Heart left ventricle (tissue), 16 donors: ENCODE results near the gene SNTB2. TPM values are rescaled to one million over a fixed set of nuclear protein-coding genes. Genes with fewer than 3 reads are reported as not detected.

Experiments used
- ATAC-seq, 4 donors: fragments of 200-7000 bp; cut with Tn5 transposase; one replicate each; pipeline ENCODE4 v1.9.1; 2020 to 2022; ENCODE audit warnings: moderate library complexity in 4 of 4, mild to moderate bottlenecking in 3 of 4, moderate number of reproducible peaks in 1 of 4
- DNase-seq, 5 donors: peaks; one replicate each; pipeline ENCODE4 v3.0.0-alpha.2; 2020
- H3K27ac ChIP-seq, 12 donors: fragments of 200-600 bp; sonication (generic) in 4 of 12; one replicate each; pipeline versions ENCODE4 v1.5.0 to v1.8.0; 2016 to 2022; ENCODE audit warnings: mild to moderate bottlenecking in 2 of 12
- H3K27me3 ChIP-seq, 9 donors: fragments of 200-600 bp; sonication (generic) in 2 of 9; one replicate each; pipeline versions ENCODE4 v1.5.1 to v1.8.0; 2016 to 2022; ENCODE audit warnings: mild to moderate bottlenecking in 3 of 9
- H3K36me3 ChIP-seq, 9 donors: fragments of 200-600 bp; sonication (generic) in 2 of 9; one replicate each; pipeline versions ENCODE4 v1.5.0 to v1.8.0; 2018 to 2022; ENCODE audit warnings: mild to moderate bottlenecking in 2 of 9
- H3K4me1 ChIP-seq, 12 donors: fragments of 200-600 bp; sonication (generic) in 4 of 12; one replicate each; pipeline versions ENCODE4 v1.5.0 to v1.8.0; 2016 to 2022; ENCODE audit warnings: mild to moderate bottlenecking in 3 of 12
- H3K4me3 ChIP-seq, 12 donors: fragments of 200-600 bp; sonication (generic) in 4 of 12; one replicate each; pipeline versions ENCODE4 v1.5.0 to v1.8.0; 2017 to 2022; ENCODE audit warnings: mild to moderate bottlenecking in 9 of 12, moderate library complexity in 4 of 12
- H3K9me3 ChIP-seq, 12 donors: fragments of 200-600 bp; sonication (generic) in 4 of 12; one replicate each; pipeline versions ENCODE4 v1.5.0 to v1.8.0; 2016 to 2022; ENCODE audit warnings: mild to moderate bottlenecking in 1 of 12
- POLR2A ChIP-seq, 2 donors: fragments of 450-650 bp; IDR thresholded peaks; one replicate each; pipeline ENCODE4 v1.6.1; 2017; ENCODE audit warnings: antibody characterized with exemption in 2 of 2, mild to moderate bottlenecking in 2 of 2, moderate library complexity in 2 of 2
- WGBS, 4 donors: extraction: QIAGEN DNeasy Blood & Tissue Kit in 2 of 4; methylation state at CpG; one replicate each; pipeline versions ENCODE4 v1.1.5 to v1.1.7; 2013 to 2018; 5-methylcytosine and 5-hydroxymethylcytosine counted together
- intact Hi-C, 10 donors: fragments of 100-400 bp; cut with DNase I; formaldehyde crosslinking; loops; one replicate each; pipeline versions ENCODE4 v1.11.1 to v1.14.2; 2022
- polyA plus RNA-seq, 2 donors: library from polyadenylated mRNA; stranded (reverse); fragments of 200-250 nt; gene quantifications; one replicate each; pipeline ENCODE4 v1.2.3, GENCODE V29; 2013
- total RNA-seq, 9 donors: library from RNA; depleted of rRNA in 2 of 9; stranded (reverse); fragments of >200 nt in 2 of 9; fragmentation: NEBNext Ultra II Directional in 3 of 9; extraction: Animal tissue kit (Norgen Biotek cat#: 25700) in 3 of 9; gene quantifications; one replicate each; pipeline versions ENCODE4 v1.1.0 to v1.2.4, GENCODE V29; 2016 to 2023
- TF ChIP-seq, protein P1 (sequence below), 12 donors: fragments of 200-600 bp; sonication (generic) in 4 of 12; IDR thresholded peaks; one replicate each; pipeline versions ENCODE4 v1.5.0 to v1.8.0; 2018 to 2022; ENCODE audit warnings: antibody characterized with exemption in 12 of 12, mild to moderate bottlenecking in 5 of 12
- donor health status: ischemic (EF 13 %, LVEDD 7.1; RV severe dilation, severe dysfunction).
- donor health status: healthy with polysubstance abuse.
- donor health status: DM: no; HTN: yes; CAD: no.
- donor health status: DM: no; HTN: no; CAD: no.
- donor health status: ischemic (EF 25% LVEDD 6.9; RV normal size, moderate dysfunction).
- donor health status: ischemic (EF 25% LVEDD 5.7; RV mildly dilated, moderate dysfunction).
- donor health status: healthy.
- donor health status: DM: yes; HTN: yes; CAD: no.
- donor health status: ischemic (EF 35%, LVEDD 5.7; RV mildly dilated, moderate dysfunction).
- donor health status: nonischemic (EF 11% LVEDD 7.7; RV severe dilation, severe dysfunction).
- donor health status: DM: yes; HTN: yes; CAD: no.
- donor health status: PGD.
- donor health status: ischemic (EF 29% LVEDD 5.4; RV normal size, mild dysfunction).
- donor health status: nonischemic (EF 23%, LVEDD 6.1; RV moderate dilation, normal function).

SNTB2 gene
- total and polyA plus RNA-seq, 11 donors, result 2.2 to 28.5 (median 13.0) TPM

DNA sequence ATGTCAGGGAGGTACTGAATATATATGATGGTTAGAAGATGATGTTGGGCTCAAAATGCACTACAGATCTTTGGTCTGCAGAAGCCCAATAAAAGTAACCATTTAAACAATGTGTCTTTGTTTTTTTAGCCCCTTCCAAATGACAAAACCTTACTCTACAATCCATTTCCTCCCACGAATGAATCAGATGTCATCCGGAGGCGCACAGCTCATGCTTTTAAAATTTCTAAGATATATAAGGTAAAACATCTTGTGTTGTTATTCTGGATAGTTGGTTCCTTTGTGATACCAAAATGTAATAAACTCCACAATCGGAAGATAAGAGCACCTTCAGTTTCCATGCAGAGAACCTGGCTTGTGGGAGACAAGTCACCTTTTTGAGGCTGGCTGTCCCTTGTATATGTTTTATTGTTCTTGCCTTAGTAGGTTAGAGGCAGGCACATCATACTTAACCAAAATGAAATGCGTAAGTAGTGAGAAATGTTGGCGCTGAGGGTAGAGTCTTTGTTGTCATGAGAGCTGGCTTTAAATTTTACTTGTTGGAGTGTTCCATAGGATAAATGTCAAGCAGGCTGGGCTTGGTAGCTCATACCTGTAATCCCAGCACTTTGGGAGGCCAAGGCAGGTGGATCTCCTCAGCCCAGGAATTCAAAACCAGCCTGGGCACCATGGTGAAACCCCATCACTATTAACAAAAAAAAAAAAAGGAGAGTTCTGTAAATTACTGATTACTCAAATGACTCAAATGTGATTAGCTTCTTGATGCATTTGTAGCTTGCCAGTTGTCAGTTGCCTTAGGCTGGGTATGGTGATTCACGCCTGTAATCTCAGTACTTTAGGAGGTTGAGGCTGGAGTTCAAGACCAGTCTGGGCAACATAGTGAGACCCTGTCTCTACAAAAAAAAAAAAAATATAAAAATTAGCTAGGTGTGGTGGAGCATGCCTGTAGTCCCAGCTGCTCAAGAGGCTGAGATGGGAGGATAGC lies 19.7 kb upstream of the SNTB2 start:
- intact Hi-C loops, result no loop called here
- Histone ChIP-seq H3K27me3 (no peaks in the 10 kb centered on the region), H3K27ac (no peak overlapping the region), H3K36me3 (peaks cover 0 to 80% (median 70%) of the 10 kb centered on the region in 9 donors), H3K4me3 (no peak overlapping the region), H3K9me3 (no peaks in the 10 kb centered on the region), H3K4me1 (peaks cover 0 to 26% (median 0%) of the 10 kb centered on the region in 12 donors)
- TF ChIP-seq, protein P1, sequence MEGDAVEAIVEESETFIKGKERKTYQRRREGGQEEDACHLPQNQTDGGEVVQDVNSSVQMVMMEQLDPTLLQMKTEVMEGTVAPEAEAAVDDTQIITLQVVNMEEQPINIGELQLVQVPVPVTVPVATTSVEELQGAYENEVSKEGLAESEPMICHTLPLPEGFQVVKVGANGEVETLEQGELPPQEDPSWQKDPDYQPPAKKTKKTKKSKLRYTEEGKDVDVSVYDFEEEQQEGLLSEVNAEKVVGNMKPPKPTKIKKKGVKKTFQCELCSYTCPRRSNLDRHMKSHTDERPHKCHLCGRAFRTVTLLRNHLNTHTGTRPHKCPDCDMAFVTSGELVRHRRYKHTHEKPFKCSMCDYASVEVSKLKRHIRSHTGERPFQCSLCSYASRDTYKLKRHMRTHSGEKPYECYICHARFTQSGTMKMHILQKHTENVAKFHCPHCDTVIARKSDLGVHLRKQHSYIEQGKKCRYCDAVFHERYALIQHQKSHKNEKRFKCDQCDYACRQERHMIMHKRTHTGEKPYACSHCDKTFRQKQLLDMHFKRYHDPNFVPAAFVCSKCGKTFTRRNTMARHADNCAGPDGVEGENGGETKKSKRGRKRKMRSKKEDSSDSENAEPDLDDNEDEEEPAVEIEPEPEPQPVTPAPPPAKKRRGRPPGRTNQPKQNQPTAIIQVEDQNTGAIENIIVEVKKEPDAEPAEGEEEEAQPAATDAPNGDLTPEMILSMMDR (IDR thresholded peaks at IDR 0.05), result no peak
- TF ChIP-seq POLR2A (IDR thresholded peaks at IDR 0.05), result no peak
- ATAC-seq, result no peak
- DNase-seq, result no peak
- 86 to 89% (median 87%) methylated on average over 7 of the region's 7 CpGs for WGBS, 4 donors

DNA sequence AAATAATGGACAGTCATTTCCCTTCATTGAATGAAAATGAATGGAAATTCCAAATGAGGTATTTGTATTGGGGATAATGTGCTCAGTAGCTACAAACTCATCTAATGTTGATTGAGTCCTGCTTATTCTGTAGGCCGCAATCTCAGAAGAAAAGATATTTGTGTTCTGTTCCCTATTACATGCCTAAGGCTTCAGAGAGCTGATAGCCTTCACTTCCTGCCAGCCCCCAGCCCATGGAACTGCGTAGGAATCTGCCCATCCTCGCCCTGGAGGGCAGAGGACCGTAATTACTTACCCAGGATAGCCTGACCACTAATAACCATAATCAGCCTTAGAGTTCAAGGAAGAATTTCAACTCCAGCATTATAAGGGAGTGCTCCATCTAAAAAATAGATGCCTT lies 17.9 kb upstream of the SNTB2 start:
- no peak for TF ChIP-seq POLR2A (IDR thresholded peaks at IDR 0.05)
- TF ChIP-seq, protein P1 (IDR thresholded peaks at IDR 0.05), result no peak
- Histone ChIP-seq H3K36me3 (peaks cover 0 to 65% (median 55%) of the 10 kb centered on the region in 9 donors), H3K4me3 (no peak overlapping the region), H3K27me3 (no peaks in the 10 kb centered on the region), H3K27ac (no peak overlapping the region), H3K9me3 (no peaks in the 10 kb centered on the region), H3K4me1 (peaks cover 0 to 44% (median 4%) of the 10 kb centered on the region in 12 donors)
- DNase-seq (no peak), ATAC-seq (no peak)
- 94 to 98% (median 96%) methylated on average over 4 of the region's 4 CpGs for WGBS, 4 donors
- intact Hi-C loops, result no loop called here

DNA sequence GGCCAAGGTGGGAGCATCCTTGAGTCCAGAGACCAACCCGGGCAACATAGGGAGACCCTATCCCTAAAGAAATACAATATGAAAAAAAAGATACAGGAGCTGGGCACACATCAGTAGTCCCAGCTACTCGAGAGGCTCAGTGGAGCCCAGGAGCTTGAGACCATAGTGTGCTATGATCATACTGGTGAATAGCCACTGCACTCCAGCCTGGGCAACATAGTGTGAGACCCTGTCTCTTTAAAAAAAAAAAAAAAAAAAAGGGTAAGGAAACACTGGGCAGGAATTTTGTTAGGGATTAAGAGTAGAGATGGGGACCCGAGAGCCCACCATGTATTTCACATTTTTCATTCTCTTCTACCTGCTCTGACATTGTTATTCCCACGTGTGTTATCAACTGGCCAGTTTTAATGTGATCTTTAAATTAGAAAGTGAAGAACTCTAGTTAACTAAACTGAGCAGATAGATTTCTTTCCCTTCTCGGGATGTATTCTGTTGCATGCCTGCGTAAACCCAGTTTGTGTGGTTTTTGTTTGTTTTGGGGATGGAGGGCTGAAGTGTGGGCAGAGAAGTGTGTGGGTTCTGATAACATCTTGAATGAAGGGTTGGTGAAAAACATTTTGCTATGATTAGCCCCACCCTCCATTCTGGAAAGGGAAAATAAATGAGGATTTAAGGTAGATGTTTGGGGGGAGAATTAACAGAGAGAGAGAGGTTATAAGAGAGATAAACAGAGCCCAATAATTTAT lies 17.2 kb upstream of the SNTB2 start:
- intact Hi-C loops, result no loop called here
- 92 to 97% (median 93%) methylated on average over 6 of the region's 6 CpGs for WGBS, 4 donors
- Histone ChIP-seq H3K27me3 (no peaks in the 10 kb centered on the region), H3K9me3 (no peaks in the 10 kb centered on the region), H3K36me3 (peaks cover 0 to 58% (median 48%) of the 10 kb centered on the region in 9 donors), H3K27ac (no peak overlapping the region), H3K4me3 (no peak overlapping the region), H3K4me1 (peaks cover 0 to 48% (median 6%) of the 10 kb centered on the region in 12 donors)
- TF ChIP-seq, protein P1 (IDR thresholded peaks at IDR 0.05), result no peak
- no peak for TF ChIP-seq POLR2A (IDR thresholded peaks at IDR 0.05)
- no peak for ATAC-seq
- no peak for DNase-seq
